ENCODE data around the gene SYNM.

GRCh38 chr15:99074446-99074845 is 30.4 kb upstream of the SYNM start:
- TF ChIP-seq CTCF (conservative IDR thresholded peaks at IDR 0.05; ENCODE audit: low read depth, low read length) (no peak), EZH2phosphoT487 (IDR thresholded peaks at IDR 0.05; ENCODE audit: borderline replicate concordance, low read length) (no peak)
